ENCODE results near the gene HDAC4. TPM values are rescaled to one million over a fixed set of nuclear protein-coding genes. Genes with fewer than 3 reads are reported as not detected.

The HDAC4 gene
- total RNA-seq, 6 experiments from 2014 or later: 7.4 to 13.0 (median 9.5) TPM

DNA sequence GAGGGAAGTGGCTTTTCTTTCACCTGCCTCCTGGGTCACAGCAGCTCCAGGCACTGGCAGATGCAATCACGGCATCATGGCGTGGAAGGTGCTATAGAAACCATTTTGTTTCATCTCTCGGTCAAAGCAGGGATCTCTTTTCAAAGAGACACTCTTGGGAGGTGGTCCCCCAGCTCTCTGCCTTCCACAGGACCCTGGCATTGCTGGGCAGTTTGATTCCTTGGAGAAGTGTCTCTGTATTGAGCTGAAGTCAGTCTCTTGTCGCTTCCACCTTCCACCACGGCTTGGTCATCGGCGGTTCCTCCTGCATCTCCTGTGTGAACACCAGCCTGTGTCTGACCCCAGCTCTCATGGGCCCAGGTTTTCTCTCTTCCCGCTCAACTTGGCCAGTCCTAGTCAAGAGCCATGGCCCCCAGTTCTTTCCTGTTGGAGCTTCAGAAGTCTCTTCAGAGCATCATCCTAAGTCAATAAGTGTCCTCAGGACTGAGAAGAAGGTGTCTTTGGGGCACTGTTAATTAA, 42.3 kb upstream of the HDAC4 start:
- Mint-ChIP-seq H3K27me3 (ENCODE audit: insufficient read depth) (peaks cover 38% of the 10 kb centered on the region), H3K27ac (no peak overlapping the region), H3K4me3 (no peak overlapping the region), H3K4me1 (ENCODE audit: low read depth) (peaks cover 27% of the 10 kb centered on the region), H3K9me3 (no peaks in the 10 kb centered on the region; the same call in 1 of the 2 replicates), H3K36me3 (ENCODE audit: low read depth) (no peaks in the 10 kb centered on the region)
- no peak for DNase-seq
- TF ChIP-seq, protein P1, sequence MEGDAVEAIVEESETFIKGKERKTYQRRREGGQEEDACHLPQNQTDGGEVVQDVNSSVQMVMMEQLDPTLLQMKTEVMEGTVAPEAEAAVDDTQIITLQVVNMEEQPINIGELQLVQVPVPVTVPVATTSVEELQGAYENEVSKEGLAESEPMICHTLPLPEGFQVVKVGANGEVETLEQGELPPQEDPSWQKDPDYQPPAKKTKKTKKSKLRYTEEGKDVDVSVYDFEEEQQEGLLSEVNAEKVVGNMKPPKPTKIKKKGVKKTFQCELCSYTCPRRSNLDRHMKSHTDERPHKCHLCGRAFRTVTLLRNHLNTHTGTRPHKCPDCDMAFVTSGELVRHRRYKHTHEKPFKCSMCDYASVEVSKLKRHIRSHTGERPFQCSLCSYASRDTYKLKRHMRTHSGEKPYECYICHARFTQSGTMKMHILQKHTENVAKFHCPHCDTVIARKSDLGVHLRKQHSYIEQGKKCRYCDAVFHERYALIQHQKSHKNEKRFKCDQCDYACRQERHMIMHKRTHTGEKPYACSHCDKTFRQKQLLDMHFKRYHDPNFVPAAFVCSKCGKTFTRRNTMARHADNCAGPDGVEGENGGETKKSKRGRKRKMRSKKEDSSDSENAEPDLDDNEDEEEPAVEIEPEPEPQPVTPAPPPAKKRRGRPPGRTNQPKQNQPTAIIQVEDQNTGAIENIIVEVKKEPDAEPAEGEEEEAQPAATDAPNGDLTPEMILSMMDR (IDR thresholded peaks at IDR 0.05): no peak

DNA sequence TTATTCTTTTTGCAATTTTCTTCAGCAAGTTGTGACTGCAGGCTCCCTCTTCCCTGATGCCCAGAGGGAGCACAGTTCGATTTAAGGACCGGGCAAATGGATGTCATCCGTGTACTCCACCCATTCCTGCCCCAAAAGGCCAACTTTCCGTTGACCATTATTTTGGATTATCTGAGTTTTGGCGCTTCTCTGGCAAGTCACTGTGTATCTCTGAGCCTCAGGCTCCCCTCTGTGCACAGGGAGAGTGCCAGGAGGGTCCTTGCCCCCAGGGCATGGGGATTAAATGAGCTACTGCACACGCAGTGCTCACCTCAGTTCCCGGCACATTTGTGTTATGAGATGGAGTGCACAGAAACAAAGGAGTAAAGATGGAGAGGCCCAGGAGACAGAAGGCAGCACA, 41.4 kb upstream of the HDAC4 start:
- H3K4me3 Mint-ChIP-seq: no peak overlapping the region
- DNase-seq: no peak
- TF ChIP-seq, protein P1 (IDR thresholded peaks at IDR 0.05): no peak
- H3K27ac Mint-ChIP-seq: no peak overlapping the region
- peaks cover 41% of the 10 kb centered on the region for H3K27me3 Mint-ChIP-seq (ENCODE audit: insufficient read depth)
- no peaks in the 10 kb centered on the region for H3K36me3 Mint-ChIP-seq (ENCODE audit: low read depth)
- H3K9me3 Mint-ChIP-seq: no peaks in the 10 kb centered on the region; the same call in 1 of the 2 replicates
- H3K4me1 Mint-ChIP-seq (ENCODE audit: low read depth): peaks cover 27% of the 10 kb centered on the region

DNA sequence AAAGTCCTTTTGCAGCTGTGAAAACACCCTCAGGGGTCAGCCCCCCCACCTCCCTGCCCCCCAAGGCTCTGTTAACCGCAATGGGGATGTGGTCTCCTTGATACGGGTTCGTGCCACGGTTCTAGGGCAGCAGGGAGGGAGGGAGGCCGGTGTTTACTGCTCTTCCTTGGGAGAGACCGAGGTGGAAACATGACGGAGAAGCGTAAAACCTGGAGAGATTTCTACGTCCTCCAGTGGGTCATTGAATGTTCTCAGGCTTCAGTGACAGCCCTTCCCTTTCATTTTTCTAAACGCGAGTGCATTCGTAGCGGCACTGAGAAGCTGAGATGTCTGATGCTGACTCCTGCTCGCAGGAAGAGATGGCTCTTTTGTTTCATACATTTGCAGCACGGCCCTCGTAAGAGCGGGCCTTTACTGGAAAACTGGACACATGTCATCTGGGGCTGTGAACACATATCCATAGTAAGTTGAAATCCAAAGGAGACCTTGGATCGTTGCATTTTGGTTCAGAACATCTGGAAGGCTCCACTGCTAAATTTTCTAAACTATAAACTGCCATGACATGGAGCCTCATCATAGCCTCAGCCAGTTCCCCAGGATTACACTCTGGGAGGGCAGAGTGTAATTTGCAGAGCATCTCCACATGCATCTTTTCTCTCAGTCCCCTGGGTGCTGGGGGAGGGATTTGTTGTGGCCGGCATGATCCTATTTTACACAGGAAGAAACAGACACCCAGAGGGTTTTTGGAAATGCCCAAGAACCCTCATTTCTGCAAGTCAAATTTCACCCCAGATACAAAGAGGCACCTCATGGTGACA, 40.6 kb upstream of the HDAC4 start:
- Mint-ChIP-seq H3K4me1 (ENCODE audit: low read depth) (peaks cover 27% of the 10 kb centered on the region), H3K27me3 (ENCODE audit: insufficient read depth) (peaks cover 41% of the 10 kb centered on the region), H3K36me3 (ENCODE audit: low read depth) (no peaks in the 10 kb centered on the region), H3K9me3 (no peaks in the 10 kb centered on the region; the same call in 1 of the 2 replicates), H3K27ac (no peak overlapping the region), H3K4me3 (no peak overlapping the region)
- no peak for DNase-seq
- TF ChIP-seq, protein P1 (IDR thresholded peaks at IDR 0.05): no peak

DNA sequence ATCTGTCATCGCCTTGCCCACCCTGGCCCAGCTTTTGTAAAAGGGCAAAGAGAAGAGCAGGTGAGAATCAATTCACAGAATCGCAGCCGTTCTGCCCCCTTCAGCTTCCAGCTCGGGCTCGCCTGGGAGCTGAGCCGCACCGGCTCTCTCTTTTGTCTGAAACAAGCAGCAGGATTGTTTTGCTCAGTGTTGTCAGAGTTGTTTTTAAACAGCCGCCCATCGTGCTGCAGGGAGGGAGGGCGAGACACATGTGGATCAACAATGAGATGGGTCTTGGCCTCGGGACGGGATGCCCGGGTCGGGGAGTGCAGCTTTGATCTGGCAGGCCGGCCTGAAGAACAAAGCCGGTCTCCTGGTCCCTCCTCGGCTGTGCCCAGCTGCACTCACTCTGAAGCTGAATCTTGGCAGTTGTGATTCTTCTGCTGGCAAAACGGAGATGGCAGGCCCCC, 39.7 kb upstream of the HDAC4 start:
- Mint-ChIP-seq H3K27ac (no peak overlapping the region), H3K9me3 (no peaks in the 10 kb centered on the region; the same call in 1 of the 2 replicates), H3K4me1 (ENCODE audit: low read depth) (peaks cover 24% of the 10 kb centered on the region), H3K27me3 (ENCODE audit: insufficient read depth) (peaks cover 41% of the 10 kb centered on the region), H3K4me3 (no peak overlapping the region), H3K36me3 (ENCODE audit: low read depth) (no peaks in the 10 kb centered on the region)
- no peak for DNase-seq
- TF ChIP-seq, protein P1 (IDR thresholded peaks at IDR 0.05): no peak

DNA sequence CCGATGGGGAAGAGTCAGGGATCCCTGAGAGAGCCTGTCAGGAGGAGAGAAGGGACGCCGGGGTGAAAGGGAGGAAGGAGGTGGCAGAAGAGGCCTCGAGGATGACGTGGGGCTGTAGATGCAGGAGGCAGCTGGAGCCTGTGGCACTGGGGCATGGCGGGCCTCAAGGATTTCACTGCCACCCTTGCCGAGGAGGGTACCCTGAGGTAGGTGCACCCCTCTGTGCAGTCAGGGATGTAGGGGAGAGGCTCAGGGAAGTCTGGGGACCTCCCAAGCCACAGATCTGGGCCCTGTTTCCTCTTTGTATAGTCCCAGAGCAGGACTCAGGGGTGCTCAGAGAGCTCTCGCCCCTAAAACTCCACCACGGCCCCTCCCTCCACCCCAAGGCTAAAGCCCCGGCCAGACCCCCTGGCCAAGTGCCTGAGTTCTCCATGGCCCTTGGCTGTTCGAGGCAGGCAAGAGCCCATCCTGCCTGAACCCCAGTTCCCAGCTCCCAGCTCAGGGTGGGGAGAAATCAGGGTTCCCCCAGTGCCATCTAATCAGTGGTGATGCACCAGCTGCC, 39.0 kb upstream of the HDAC4 start:
- no peaks in the 10 kb centered on the region; the same call in 1 of the 2 replicates for H3K9me3 Mint-ChIP-seq
- H3K4me1 Mint-ChIP-seq (ENCODE audit: low read depth): peaks cover 17% of the 10 kb centered on the region
- no peaks in the 10 kb centered on the region for H3K36me3 Mint-ChIP-seq (ENCODE audit: low read depth)
- no peak overlapping the region for H3K27ac Mint-ChIP-seq
- no peak for DNase-seq
- TF ChIP-seq, protein P1 (IDR thresholded peaks at IDR 0.05): no peak
- no peak overlapping the region for H3K4me3 Mint-ChIP-seq
- peaks cover 41% of the 10 kb centered on the region for H3K27me3 Mint-ChIP-seq (ENCODE audit: insufficient read depth)
